GM19324 (cell line): ENCODE results near the gene KLHL25.

Experiments
- ATAC-seq: cut with Tn5 transposase; IDR thresholded peaks from one replicate; pipeline ENCODE4 v1.9.1; 2021; ENCODE audit warnings: mild to moderate bottlenecking, moderate library complexity; ENCODE audit not compliant: unreplicated experiment, low FRiP score

Gene KLHL25

GRCh38 chr15:85762039-85762755 is 32.5 kb downstream of the KLHL25 start:
- no peak for ATAC-seq

GRCh38 chr15:85761635-85762034 is 33.1 kb downstream of the KLHL25 start:
- ATAC-seq: no peak

- ATAC-seq: no peak
Measured at GRCh38 chr15:85760531-85761371, 34.0 kb downstream of the KLHL25 start.

- no peak for ATAC-seq
Measured at GRCh38 chr15:85760049-85760448, 34.7 kb downstream of the KLHL25 start.

- ATAC-seq: no peak
Measured at GRCh38 chr15:85759376-85759775, 35.3 kb downstream of the KLHL25 start.

GRCh38 chr15:85758655-85758978 is 36.1 kb downstream of the KLHL25 start:
- no peak for ATAC-seq

GRCh38 chr15:85757939-85758654 is 36.6 kb downstream of the KLHL25 start:
- ATAC-seq: no peak

- no peak for ATAC-seq
Measured at GRCh38 chr15:85757073-85757938, 37.4 kb downstream of the KLHL25 start.

- ATAC-seq: no peak
Measured at GRCh38 chr15:85756411-85757072, 38.2 kb downstream of the KLHL25 start.

GRCh38 chr15:85755942-85756341 is 38.8 kb downstream of the KLHL25 start:
- ATAC-seq: no peak

GRCh38 chr15:85755471-85755870 is 39.3 kb downstream of the KLHL25 start:
- no peak for ATAC-seq

GRCh38 chr15:85754989-85755388 is 39.7 kb downstream of the KLHL25 start:
- ATAC-seq: no peak

- no peak for ATAC-seq
Measured at GRCh38 chr15:85753791-85754452, 40.8 kb downstream of the KLHL25 start.

- no peak for ATAC-seq
Measured at GRCh38 chr15:85753261-85753660, 41.5 kb downstream of the KLHL25 start.

- no peak for ATAC-seq
Measured at GRCh38 chr15:85752491-85752961, 42.2 kb downstream of the KLHL25 start.

GRCh38 chr15:85752124-85752475 is 42.6 kb downstream of the KLHL25 start:
- ATAC-seq: no peak

- ATAC-seq: no peak
Measured at GRCh38 chr15:85751291-85752123, 43.2 kb downstream of the KLHL25 start.
